ENCODE measurements around the gene AFMID.
A peak's percentile ranks its signal among the peaks of the same experiment; 100 is the strongest.

Gene AFMID

GRCh38 chr17:78179372-78179771 lies 7.8 kb upstream of the AFMID start:
- no peak for DNase-seq (ENCODE audit: low spot score)
- FAIRE-seq = no peak

DNA sequence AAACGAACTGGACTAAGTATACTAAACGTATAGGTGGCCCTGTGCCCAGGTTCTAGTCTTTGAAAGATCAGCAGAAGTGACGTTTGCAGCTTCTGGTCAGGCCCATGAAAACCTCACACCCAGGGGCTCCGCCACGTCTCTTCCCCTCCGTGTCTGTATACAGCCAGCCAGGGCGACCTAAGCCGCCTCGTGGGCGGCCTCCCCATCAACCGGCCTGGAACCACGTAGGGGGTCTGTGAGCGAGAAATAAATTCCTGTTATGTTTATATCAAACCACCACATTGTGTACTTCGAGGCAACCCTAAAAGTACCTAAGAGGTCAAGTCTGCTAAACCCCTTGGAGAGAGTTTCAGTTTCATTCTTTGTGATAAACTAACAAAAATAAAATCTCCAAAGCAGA lies 7.1 kb upstream of the AFMID start:
- FAIRE-seq = no peak
- DNase-seq (ENCODE audit: low spot score) = no peak

GRCh38 chr17:78180508-78180907 lies 6.7 kb upstream of the AFMID start:
- no peak for FAIRE-seq

DNA sequence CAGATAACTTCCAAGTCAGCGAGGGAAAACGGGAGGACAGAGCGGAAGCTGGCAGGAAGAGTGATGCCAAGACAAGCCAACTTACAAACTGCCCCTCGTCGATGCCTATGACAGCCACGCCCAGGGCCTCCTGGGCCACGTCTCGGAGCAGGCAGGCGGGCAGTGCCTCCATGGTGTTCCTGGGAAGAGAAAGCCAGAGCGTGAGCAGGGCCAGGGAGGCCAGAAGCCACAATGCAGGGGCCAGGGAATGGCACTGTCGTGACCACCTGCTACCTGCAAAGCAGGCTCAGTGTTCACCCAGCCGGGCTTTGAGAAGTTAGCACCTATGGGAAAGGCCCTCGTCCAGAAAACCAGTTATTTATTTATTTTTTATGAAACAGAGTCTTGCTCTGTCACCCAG lies 4.7 kb upstream of the AFMID start:
- FAIRE-seq = no peak
- no peak for DNase-seq (ENCODE audit: low spot score)

More at GRCh38 chr17:78180508-78180907, 6.7 kb upstream of the AFMID start:
- no peak for DNase-seq (ENCODE audit: low spot score)

DNA sequence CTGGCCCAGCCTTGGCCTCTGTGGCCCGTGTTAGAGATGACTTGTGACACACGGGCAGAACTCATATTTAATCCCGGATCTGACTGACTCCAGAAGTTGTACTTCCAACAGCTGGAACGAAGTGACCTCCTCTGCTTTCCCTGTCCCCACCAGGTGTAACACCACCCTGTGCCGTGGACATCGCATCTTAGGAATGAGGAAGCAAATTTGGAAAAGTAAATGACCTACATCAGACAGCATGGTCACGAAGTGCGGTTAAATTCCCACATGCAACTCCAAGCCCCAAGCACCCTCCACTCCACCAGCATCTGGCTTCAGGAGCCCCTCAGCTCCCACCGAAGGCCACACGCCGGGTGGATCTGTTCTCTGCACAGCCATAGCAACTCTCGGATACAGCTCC lies 3.2 kb upstream of the AFMID start:
- DNase-seq (ENCODE audit: low spot score) (no peak), FAIRE-seq (no peak)

DNA sequence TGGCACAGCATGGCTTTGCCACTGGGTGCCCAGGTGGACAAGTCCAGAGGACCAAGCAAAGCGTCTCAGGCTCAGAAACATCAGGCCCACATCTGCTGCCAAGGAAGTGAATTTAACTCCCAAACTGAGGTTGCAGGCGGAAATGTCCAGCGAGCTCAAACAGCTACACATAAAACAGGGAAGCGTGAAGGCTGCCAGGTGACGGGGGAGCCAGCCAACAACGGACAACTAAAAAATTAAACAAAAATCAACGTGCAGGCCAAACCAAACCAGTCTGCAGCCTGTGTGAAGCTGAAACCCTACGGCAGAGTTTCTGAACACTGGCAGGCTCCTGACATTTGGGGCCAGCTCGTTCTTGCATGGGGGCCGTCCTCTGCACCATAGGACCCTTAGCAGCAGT lies 2.8 kb upstream of the AFMID start:
- FAIRE-seq (no peak), DNase-seq (ENCODE audit: low spot score) (no peak)

DNA sequence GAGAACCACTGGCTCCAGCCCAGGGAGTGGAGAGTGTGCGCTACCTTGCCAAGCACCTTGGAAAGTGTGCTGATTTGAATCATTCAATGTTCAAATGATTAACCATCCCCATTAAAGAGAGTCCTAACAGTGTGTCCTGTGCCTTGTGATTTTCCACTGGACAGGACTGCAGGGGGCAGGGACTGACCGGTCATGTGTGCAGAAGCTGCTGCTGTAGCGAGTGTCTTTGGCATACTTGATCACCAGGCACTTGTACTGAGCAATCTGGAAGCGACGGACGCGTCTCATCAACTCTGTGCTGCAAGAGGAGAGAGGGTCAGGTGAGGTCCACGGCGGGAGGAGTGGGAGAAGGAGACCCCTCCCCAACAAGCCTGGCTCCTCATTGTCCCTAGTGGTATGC lies 2.3 kb upstream of the AFMID start:
- FAIRE-seq = no peak
- no peak for DNase-seq (ENCODE audit: low spot score)

- FAIRE-seq (no peak), DNase-seq (ENCODE audit: low spot score) (peak; percentile 88)
Measured at GRCh38 chr17:78185981-78186691, 1.0 kb upstream of the AFMID start.

DNA sequence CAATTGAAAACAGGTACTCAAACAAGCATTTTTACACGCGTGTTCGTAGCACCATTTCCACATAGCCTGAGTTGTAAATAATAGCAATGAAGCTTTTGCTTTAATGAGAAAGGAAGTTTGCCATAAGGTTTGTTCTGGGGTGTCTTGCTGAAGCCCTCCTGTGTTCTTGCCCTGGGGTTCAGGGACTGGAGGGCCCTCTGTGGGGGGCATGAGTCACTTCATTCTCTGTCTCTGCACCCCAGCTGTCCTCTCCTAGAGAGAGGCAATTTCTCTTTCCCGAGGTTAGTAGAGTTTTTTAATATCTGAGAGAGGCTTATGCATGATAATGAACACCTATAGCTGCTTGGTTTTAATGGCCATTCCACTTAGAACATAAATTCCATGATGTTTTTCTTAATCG lies 9.6 kb downstream of the AFMID start:
- DNase-seq (ENCODE audit: low spot score) (no peak), FAIRE-seq (no peak)

DNA sequence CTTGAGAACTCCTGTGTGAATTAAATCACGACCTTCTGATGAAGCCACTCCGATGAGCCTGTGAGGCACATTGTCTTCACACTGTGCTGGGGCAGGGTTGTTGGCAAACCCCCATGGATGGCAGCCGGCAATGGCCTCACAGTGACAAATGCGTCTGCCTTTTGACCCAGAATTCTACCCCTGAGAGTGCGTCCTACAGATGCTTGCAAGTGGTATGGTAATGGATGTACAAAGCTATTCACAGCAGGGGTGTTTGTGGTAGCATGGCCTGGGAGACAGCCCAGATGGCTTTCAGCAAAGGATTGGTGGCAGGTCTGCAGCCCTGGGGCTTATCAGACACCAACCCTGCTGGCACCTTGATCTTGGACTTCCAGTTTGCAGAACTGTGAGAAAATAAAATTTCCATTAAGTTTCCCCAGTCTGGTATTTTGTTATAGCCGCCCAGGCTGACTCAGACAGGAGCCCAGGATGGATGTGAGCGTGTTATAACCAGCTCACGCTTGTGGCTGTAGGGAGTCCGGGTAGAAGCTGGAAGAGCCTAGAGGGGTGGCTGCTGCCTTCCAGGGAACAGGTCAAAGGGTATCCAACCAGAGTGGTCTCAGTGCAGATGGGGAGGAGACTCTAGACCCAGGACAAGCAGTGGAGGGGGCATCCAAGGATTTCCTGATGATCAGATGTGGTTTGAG lies 10.1 kb downstream of the AFMID start:
- DNase-seq (ENCODE audit: low spot score) (no peak), FAIRE-seq (no peak)

- FAIRE-seq = peak; percentile 50
- no peak for DNase-seq (ENCODE audit: low spot score)
Measured at GRCh38 chr17:78200451-78200850, 13.3 kb downstream of the AFMID start.

GRCh38 chr17:78202666-78203065 lies 15.5 kb downstream of the AFMID start:
- FAIRE-seq = no peak

DNA sequence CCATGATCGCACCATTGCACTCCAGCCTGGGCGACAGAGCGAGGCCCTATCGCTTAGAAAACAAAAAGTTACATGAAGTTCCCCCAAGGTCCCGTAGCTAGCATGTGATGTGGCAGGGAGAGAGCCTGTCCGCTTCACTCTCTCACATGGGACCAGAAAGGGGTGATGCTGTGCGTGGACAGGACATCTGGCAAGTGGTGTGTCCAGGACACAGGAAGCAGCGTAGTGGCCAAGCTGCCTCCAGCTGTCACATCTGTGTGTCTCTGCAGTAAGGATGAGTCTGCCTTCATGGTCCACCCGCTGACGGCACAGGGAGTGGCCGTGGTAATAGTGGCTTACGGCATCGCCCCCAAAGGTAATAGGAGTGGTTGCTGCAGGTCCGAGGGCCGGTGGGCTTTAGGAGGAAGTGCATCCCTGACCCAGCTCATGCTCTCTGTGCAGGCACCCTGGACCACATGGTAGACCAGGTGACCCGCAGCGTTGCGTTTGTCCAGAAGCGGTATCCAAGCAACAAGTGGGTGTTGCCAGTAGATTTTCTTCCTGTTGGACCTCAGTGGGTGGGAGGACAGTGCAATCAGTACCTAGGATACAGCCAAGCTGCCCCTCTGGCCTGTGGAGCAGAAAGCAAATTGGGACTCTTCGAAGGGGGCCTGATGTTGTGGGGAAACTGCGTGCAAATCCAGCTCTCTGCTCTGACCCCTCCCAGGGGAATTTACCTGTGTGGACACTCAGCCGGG lies 17.4 kb downstream of the AFMID start:
- DNase-seq (ENCODE audit: low spot score) = no peak
- FAIRE-seq = peak; percentile 90

More at GRCh38 chr17:78202666-78203065, 15.5 kb downstream of the AFMID start:
- no peak for DNase-seq (ENCODE audit: low spot score)

DNA sequence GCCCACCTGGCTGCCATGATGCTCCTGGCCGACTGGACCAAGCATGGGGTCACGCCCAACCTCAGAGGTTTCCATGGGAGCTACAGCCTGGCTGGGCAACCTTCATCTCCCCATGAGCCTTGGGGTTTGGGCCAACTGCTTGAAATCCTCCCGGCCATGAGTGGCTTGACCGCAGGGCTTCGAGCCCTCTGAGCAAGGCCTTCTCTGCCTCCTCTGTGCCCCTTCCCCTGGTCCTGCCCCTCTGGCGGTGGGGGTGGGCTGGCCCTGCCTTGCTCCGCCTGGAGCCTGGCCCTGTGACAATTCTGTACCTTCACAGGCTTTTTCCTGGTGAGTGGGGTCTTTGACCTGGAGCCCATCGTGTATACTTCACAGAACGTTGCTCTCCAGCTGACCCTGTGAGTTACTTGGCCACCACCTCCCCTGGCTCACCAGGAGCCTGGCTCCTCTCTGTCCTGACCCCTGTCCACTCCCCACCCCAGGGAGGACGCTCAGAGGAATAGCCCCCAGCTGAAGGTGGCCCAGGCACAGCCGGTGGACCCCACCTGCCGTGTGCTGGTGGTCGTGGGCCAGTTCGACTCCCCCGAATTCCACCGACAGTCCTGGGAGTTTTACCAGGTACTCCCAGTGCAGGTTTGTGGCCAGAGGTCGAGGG lies 18.1 kb downstream of the AFMID start:
- DNase-seq (ENCODE audit: low spot score) = no peak
- FAIRE-seq = no peak

GRCh38 chr17:78206298-78206697 lies 19.1 kb downstream of the AFMID start:
- DNase-seq (ENCODE audit: low spot score) = no peak
- FAIRE-seq = no peak

DNA sequence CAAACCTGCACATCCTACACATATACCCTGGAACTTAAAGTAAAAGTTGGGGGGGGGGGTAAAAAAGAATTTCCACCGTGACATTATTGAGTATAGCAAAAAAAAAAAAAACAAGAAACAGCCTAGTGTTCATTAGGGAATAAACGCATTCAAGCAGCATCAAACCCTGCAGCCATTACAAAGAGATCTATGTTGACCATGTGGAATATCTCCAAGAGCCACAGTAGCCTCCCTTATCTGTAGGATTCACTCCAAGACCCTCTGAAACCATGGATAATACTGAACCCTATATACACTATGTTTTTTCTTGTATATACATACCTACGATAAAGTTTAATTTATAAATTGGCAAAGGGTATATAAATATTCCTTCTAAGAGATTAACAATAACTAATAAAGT lies 21.3 kb downstream of the AFMID start:
- DNase-seq (ENCODE audit: low spot score) (no peak), FAIRE-seq (no peak)

DNA sequence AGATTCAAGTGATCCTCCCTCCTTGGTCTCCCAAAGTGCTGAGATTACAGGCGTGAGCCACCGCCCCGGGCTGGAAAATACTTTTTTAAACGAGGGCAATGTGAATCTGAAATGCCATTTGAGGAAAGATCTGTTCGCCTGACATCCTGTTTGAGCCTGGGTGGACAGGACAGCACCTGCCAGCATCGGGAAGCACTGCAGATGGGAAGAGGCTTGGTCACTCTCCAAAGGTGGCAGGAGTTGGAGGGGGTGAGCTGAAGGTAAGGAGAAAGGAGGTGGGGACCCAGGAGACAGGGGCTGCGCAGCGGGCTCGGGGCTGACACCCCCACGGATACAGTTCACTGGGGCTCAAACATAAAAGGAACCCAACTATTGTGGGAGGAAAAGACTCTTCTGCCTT lies 22.9 kb downstream of the AFMID start:
- FAIRE-seq = no peak
- DNase-seq (ENCODE audit: low spot score) = no peak

- no peak for FAIRE-seq
- DNase-seq (ENCODE audit: low spot score) = no peak
Measured at GRCh38 chr17:78211032-78211431, 23.9 kb downstream of the AFMID start.

DNA sequence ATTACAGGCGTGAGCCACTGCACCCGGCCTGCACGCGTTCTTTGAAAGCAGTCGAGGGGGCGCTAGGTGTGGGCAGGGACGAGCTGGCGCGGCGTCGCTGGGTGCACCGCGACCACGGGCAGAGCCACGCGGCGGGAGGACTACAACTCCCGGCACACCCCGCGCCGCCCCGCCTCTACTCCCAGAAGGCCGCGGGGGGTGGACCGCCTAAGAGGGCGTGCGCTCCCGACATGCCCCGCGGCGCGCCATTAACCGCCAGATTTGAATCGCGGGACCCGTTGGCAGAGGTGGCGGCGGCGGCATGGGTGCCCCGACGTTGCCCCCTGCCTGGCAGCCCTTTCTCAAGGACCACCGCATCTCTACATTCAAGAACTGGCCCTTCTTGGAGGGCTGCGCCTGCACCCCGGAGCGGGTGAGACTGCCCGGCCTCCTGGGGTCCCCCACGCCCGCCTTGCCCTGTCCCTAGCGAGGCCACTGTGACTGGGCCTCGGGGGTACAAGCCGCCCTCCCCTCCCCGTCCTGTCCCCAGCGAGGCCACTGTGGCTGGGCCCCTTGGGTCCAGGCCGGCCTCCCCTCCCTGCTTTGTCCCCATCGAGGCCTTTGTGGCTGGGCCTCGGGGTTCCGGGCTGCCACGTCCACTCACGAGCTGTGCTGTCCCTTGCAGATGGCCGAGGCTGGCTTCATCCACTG lies 27.0 kb downstream of the AFMID start, which contains the start of gene BIRC5:
TSS of gene BIRC5 (plus strand) at position 238 of the 690 bp plus-strand sequence. CDS start at position 302, 64 bp downstream.
- FAIRE-seq (no peak), DNase-seq (ENCODE audit: low spot score) (peak; percentile 99)

DNA sequence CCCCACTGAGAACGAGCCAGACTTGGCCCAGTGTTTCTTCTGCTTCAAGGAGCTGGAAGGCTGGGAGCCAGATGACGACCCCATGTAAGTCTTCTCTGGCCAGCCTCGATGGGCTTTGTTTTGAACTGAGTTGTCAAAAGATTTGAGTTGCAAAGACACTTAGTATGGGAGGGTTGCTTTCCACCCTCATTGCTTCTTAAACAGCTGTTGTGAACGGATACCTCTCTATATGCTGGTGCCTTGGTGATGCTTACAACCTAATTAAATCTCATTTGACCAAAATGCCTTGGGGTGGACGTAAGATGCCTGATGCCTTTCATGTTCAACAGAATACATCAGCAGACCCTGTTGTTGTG lies 27.5 kb downstream of the AFMID start:
- no peak for DNase-seq (ENCODE audit: low spot score)

More for the DNA sequence above, 27.5 kb downstream of the AFMID start:
- no peak for FAIRE-seq

Data from urothelium cell line (cell line).